ENCODE results near the gene CDK5RAP1.

Gene CDK5RAP1

GRCh38 chr20:33328157-33329137 is 72.9 kb downstream of the CDK5RAP1 start:
- 87 to 91% methylated on average over 12 to 22 of the region's 23 CpGs for WGBS, 2 experiments (ENCODE audit: insufficient coverage in 2 of 2)

GRCh38 chr20:33325350-33325749 is 76.0 kb downstream of the CDK5RAP1 start:
- Histone ChIP-seq H3K27ac (ENCODE audit: low read depth, low read length, severe bottlenecking) (no peak overlapping the region), H3K4me1 (ENCODE audit: control insufficient read depth, insufficient read depth, low read length, poor library complexity, severe bottlenecking) (no peaks in the 10 kb centered on the region), H3K9me3 (ENCODE audit: control insufficient read depth, low read length) (no peaks in the 10 kb centered on the region), H3K4me3 (ENCODE audit: extremely low read depth, insufficient read depth, low read length, poor library complexity, severe bottlenecking) (no peak overlapping the region), H3K36me3 (ENCODE audit: control insufficient read depth, insufficient read depth, low read length) (no peaks in the 10 kb centered on the region)
- 73 to 82% methylated on average over 1 to 2 of the region's 2 CpGs for WGBS, 2 experiments (ENCODE audit: insufficient coverage in 2 of 2)

More at GRCh38 chr20:33328157-33329137, 72.9 kb downstream of the CDK5RAP1 start:
- no peaks in the 10 kb centered on the region for H3K4me1 ChIP-seq (ENCODE audit: control insufficient read depth, insufficient read depth, low read length, poor library complexity, severe bottlenecking)
- no peaks in the 10 kb centered on the region for H3K9me3 ChIP-seq (ENCODE audit: control insufficient read depth, low read length)
- H3K36me3 ChIP-seq (ENCODE audit: control insufficient read depth, insufficient read depth, low read length), result no peaks in the 10 kb centered on the region
- H3K4me3 ChIP-seq (ENCODE audit: extremely low read depth, insufficient read depth, low read length, poor library complexity, severe bottlenecking), result no peak overlapping the region
- no peak overlapping the region for H3K27ac ChIP-seq (ENCODE audit: low read depth, low read length, severe bottlenecking)

GRCh38 chr20:33323236-33323635 is 78.1 kb downstream of the CDK5RAP1 start:
- Histone ChIP-seq H3K9me3 (ENCODE audit: control insufficient read depth, low read length) (no peaks in the 10 kb centered on the region), H3K36me3 (ENCODE audit: control insufficient read depth, insufficient read depth, low read length) (no peaks in the 10 kb centered on the region), H3K4me1 (ENCODE audit: control insufficient read depth, insufficient read depth, low read length, poor library complexity, severe bottlenecking) (no peaks in the 10 kb centered on the region), H3K27ac (ENCODE audit: low read depth, low read length, severe bottlenecking) (no peak overlapping the region), H3K4me3 (ENCODE audit: extremely low read depth, insufficient read depth, low read length, poor library complexity, severe bottlenecking) (no peak overlapping the region)
- 78 to 86% methylated on average over 7 of the region's 8 CpGs for WGBS, 2 experiments (ENCODE audit: insufficient coverage in 2 of 2)

GRCh38 chr20:33322456-33322855 is 78.9 kb downstream of the CDK5RAP1 start:
- no CpG with 5 or more reads among the region's 3 CpGs for WGBS, 2 experiments (ENCODE audit: insufficient coverage in 2 of 2)

GRCh38 chr20:33320006-33320405 is 81.3 kb downstream of the CDK5RAP1 start:
- Histone ChIP-seq H3K4me1 (ENCODE audit: control insufficient read depth, insufficient read depth, low read length, poor library complexity, severe bottlenecking) (no peaks in the 10 kb centered on the region), H3K9me3 (ENCODE audit: control insufficient read depth, low read length) (no peaks in the 10 kb centered on the region), H3K4me3 (ENCODE audit: extremely low read depth, insufficient read depth, low read length, poor library complexity, severe bottlenecking) (no peak overlapping the region), H3K27ac (ENCODE audit: low read depth, low read length, severe bottlenecking) (no peak overlapping the region), H3K36me3 (ENCODE audit: control insufficient read depth, insufficient read depth, low read length) (no peaks in the 10 kb centered on the region)
- 76 to 91% methylated on average over 6 to 10 of the region's 10 CpGs for WGBS, 2 experiments (ENCODE audit: insufficient coverage in 2 of 2)

More at GRCh38 chr20:33322456-33322855, 78.9 kb downstream of the CDK5RAP1 start:
- Histone ChIP-seq H3K4me3 (ENCODE audit: extremely low read depth, insufficient read depth, low read length, poor library complexity, severe bottlenecking) (no peak overlapping the region), H3K9me3 (ENCODE audit: control insufficient read depth, low read length) (no peaks in the 10 kb centered on the region), H3K36me3 (ENCODE audit: control insufficient read depth, insufficient read depth, low read length) (no peaks in the 10 kb centered on the region), H3K4me1 (ENCODE audit: control insufficient read depth, insufficient read depth, low read length, poor library complexity, severe bottlenecking) (no peaks in the 10 kb centered on the region), H3K27ac (ENCODE audit: low read depth, low read length, severe bottlenecking) (no peak overlapping the region)

GRCh38 chr20:33318096-33318429 is 83.3 kb downstream of the CDK5RAP1 start:
- H3K4me1 ChIP-seq (ENCODE audit: control insufficient read depth, insufficient read depth, low read length, poor library complexity, severe bottlenecking), result no peaks in the 10 kb centered on the region
- H3K9me3 ChIP-seq (ENCODE audit: control insufficient read depth, low read length), result no peaks in the 10 kb centered on the region
- no peaks in the 10 kb centered on the region for H3K36me3 ChIP-seq (ENCODE audit: control insufficient read depth, insufficient read depth, low read length)
- no peak overlapping the region for H3K27ac ChIP-seq (ENCODE audit: low read depth, low read length, severe bottlenecking)
- 36 to 50% methylated on average over 5 of the region's 5 CpGs for WGBS, 2 experiments (ENCODE audit: insufficient coverage in 2 of 2)
- no peak overlapping the region for H3K4me3 ChIP-seq (ENCODE audit: extremely low read depth, insufficient read depth, low read length, poor library complexity, severe bottlenecking)

GRCh38 chr20:33317424-33318095 is 83.8 kb downstream of the CDK5RAP1 start:
- no peak overlapping the region for H3K27ac ChIP-seq (ENCODE audit: low read depth, low read length, severe bottlenecking)
- no peaks in the 10 kb centered on the region for H3K4me1 ChIP-seq (ENCODE audit: control insufficient read depth, insufficient read depth, low read length, poor library complexity, severe bottlenecking)
- H3K9me3 ChIP-seq (ENCODE audit: control insufficient read depth, low read length), result no peaks in the 10 kb centered on the region
- H3K36me3 ChIP-seq (ENCODE audit: control insufficient read depth, insufficient read depth, low read length), result no peaks in the 10 kb centered on the region
- no peak overlapping the region for H3K4me3 ChIP-seq (ENCODE audit: extremely low read depth, insufficient read depth, low read length, poor library complexity, severe bottlenecking)
- WGBS, 2 experiments (ENCODE audit: insufficient coverage in 2 of 2), result 89 to 96% methylated on average over 11 to 14 of the region's 14 CpGs

GRCh38 chr20:33316958-33317357 is 84.4 kb downstream of the CDK5RAP1 start:
- 82 to 93% methylated on average over 3 of the region's 3 CpGs for whole genome bisulfite sequencing, 2 experiments (ENCODE audit: insufficient coverage in 2 of 2)
- Histone ChIP-seq H3K4me3 (ENCODE audit: extremely low read depth, insufficient read depth, low read length, poor library complexity, severe bottlenecking) (no peak overlapping the region), H3K36me3 (ENCODE audit: control insufficient read depth, insufficient read depth, low read length) (no peaks in the 10 kb centered on the region), H3K4me1 (ENCODE audit: control insufficient read depth, insufficient read depth, low read length, poor library complexity, severe bottlenecking) (no peaks in the 10 kb centered on the region), H3K27ac (ENCODE audit: low read depth, low read length, severe bottlenecking) (no peak overlapping the region), H3K9me3 (ENCODE audit: control insufficient read depth, low read length) (no peaks in the 10 kb centered on the region)

GRCh38 chr20:33316343-33316742 is 85.0 kb downstream of the CDK5RAP1 start:
- WGBS, 2 experiments (ENCODE audit: insufficient coverage in 2 of 2), result 85 to 87% methylated on average over 4 to 5 of the region's 5 CpGs
- Histone ChIP-seq H3K27ac (ENCODE audit: low read depth, low read length, severe bottlenecking) (no peak overlapping the region), H3K4me3 (ENCODE audit: extremely low read depth, insufficient read depth, low read length, poor library complexity, severe bottlenecking) (no peak overlapping the region), H3K9me3 (ENCODE audit: control insufficient read depth, low read length) (no peaks in the 10 kb centered on the region), H3K4me1 (ENCODE audit: control insufficient read depth, insufficient read depth, low read length, poor library complexity, severe bottlenecking) (no peaks in the 10 kb centered on the region), H3K36me3 (ENCODE audit: control insufficient read depth, insufficient read depth, low read length) (no peaks in the 10 kb centered on the region)

- 87 to 92% methylated on average over 6 to 7 of the region's 7 CpGs for WGBS, 2 experiments (ENCODE audit: insufficient coverage in 2 of 2)
- Histone ChIP-seq H3K4me3 (ENCODE audit: extremely low read depth, insufficient read depth, low read length, poor library complexity, severe bottlenecking) (no peak overlapping the region), H3K4me1 (ENCODE audit: control insufficient read depth, insufficient read depth, low read length, poor library complexity, severe bottlenecking) (no peaks in the 10 kb centered on the region), H3K27ac (ENCODE audit: low read depth, low read length, severe bottlenecking) (no peak overlapping the region), H3K36me3 (ENCODE audit: control insufficient read depth, insufficient read depth, low read length) (no peaks in the 10 kb centered on the region), H3K9me3 (ENCODE audit: control insufficient read depth, low read length) (no peaks in the 10 kb centered on the region)
Observed at GRCh38 chr20:33313686-33314314, 87.5 kb downstream of the CDK5RAP1 start.
